Activated effector memory CD4-positive, alpha-beta T cell treated with anti-CD3 and anti-CD28 coated beads, Interleukin-2, amount 50 U/mL, for 16 hours (primary cell): ENCODE measurements around the gene BICD2.
A peak's percentile ranks its signal among the peaks of the same experiment; 100 is the strongest.
"Not testable (repeated sequence)": the region's sequence is repeated elsewhere in the genome, so short reads cannot be mapped to it uniquely, and the experiment has no call there.

Source experiments
- DNase-seq: peaks from one replicate; pipeline ENCODE4 v3.0.0-alpha.2; 2020

The BICD2 gene

DNA sequence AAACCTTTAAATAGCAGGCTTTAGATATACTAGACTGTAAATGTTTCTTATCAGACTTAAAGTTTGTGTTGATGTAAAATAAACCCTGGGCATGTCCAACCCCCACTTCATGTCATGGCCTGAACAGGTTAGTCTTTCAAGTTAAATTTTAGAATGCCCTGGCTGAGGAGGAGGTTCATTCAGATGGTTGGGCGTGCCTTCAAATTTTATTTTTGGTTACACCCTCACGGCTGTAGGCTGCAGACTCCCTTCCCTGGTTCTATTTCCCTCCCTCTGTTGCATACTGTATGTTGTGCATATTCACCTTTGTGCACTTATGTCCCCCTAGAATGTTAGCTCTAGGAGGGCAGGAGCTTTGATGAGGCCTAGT is 5.3 kb upstream of the BICD2 start:
- DNase-seq: no peak

DNA sequence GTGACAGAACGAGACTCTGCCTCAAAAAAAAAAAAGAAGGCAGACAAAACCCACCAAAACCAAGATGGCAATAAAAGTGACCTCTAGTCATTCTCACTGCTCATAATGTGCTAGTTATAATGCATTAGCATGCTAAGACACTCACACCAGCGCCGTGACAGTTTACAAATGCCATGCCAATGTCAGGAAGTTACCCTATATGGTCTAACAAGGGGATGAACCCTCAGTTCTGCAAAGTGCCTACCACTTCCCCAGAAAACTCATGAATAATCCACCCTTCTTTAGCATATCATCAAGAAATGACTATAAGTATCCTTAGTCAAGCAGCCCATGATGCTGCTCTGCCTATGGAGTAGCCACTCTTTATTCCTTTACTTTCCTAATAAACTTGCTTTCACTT is 4.7 kb upstream of the BICD2 start:
- DNase-seq: no peak

DNA sequence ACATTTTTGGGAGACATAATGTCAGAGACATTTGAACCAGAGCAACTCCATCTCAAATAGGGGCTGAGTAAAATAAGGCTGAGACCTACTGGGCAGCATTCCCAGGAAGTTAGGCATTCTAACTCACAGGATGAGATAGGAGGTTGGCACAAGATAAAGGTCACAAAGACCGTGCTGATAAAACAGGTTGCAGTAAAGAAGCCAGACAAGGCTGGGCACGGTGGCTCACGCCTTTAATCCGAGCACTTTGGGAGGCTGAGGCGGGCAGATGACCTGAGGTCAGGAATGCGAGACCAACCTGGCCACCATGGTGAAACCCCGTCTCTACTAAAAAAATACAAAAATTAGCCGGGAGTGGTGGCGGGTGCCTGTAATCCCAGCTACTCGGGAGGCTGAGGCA is 4.2 kb upstream of the BICD2 start:
- DNase-seq: not testable (repeated sequence)

DNA sequence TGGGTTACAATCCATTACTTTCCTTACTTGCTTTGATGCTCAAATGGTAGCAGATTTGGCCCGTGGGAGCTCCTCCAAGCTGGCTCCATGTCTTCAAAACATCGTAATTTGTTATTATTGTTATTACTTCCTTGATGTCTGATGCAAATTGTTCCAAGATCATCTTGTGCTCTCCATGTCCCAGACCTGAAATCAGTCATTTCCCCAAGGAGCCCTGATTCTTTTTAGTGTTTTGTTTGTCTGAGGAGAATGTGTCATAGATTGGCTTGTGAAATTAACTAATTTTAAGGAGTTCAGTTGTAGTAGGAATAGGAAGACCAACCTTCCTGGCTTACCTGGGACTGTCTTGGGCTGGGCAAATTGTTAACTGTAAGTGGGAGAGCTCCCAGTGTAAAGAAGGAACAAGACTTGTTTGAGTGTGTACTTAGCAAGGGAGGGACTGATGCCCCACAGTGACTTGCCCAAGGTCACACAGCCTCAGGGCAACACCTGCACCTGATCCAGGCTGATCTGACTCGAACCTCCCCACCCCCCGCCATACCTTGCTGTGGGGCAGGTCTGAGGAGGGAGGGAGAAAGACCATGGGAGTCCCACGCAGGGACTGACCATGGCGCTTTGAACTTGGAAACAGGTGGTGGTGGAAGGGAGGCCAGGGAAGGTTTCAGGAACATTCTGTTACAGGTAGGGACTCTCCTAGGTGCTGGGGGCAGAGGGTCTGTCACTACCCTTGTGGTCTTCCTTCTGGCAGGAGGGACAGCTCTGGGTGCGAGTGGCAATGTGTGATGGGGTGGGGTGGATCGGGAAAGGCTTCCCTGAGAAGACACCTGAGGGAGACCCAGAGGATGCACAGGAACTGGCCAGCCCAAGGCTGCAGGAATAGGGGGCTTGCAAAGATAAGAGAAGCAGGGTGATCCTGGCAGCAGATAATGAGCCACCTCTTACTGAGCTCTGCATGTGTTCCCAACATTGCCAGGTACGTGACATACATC is 2.7 kb upstream of the BICD2 start:
- no peak for DNase-seq

DNA sequence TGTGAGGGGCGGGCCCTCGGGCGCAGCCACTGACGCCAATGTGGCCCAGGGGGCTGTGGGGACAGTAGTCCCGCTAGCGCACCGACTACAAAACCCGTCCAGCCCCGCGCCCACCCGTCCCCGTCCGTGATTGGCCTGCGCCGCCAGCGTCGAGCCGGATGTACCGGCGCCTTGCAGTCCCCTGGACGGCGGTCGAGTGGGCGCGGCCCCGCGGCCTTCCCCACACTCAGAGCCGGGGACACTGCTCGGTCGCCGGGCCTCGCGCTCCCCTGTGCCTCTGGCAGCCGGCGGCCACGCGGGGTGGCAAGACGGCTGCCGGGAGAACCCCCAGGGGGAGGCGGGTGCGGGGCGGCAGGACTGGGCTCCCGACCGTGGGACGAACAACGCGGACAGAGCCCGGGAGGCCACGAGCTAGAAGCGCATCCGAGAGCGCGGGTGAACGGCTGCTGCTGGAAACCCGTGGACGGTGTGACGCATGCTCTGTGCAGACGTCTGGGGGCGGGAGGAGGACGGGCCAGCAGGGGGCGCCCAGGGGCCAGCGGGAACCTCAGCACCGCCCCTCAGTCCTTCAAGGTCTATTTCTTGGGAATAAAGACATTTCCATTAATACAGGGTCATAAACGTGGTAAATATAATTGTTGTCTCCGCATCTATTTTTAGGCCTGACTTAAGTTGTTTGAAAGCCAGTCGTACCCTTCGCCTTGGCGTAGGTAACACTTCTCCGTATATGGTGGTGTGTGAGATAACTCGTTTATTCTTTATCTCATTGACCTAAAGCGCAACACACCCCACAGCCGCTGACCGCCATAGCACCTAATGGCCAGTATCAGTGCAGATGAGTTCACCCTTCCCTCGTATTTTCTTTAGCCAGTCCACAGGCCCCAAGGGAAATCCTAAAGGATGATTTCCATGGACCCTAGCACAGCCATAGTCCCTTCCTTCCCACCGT is 629 bp upstream of the BICD2 start:
- DNase-seq: peak; percentile 99

DNA sequence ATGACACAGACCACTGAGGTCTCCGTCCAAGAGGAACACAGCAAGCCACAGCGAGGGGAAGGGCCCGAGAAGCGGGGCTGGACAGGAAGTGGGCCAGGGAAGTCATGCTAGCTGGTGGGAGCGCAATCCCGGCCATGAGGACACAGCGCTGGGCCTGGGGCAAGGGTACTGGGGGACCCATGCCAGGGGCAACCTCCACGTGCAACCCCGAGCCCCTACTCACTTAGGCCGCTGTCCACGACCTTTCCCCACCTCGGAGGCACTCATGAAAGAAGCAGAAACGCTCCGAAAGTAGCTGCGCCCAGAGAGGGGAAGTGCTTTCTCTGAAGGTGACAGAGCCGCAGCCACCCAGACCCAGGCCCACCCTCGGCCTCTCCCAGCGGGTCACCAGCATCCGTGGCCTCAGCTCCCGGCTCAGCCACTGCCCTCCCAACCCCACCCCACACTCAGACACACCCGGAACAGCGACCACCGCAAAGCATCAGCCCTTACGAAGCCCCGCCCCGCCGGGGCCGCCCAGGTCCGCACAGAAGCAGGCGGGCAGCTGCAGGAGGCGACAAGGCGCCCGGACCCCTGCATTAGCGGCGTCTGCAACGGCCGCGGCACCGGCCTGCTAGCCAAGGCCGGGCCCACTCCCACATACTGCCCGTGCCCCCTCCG is 782 bp downstream of the BICD2 start:
- peak; percentile 74 for DNase-seq

DNA sequence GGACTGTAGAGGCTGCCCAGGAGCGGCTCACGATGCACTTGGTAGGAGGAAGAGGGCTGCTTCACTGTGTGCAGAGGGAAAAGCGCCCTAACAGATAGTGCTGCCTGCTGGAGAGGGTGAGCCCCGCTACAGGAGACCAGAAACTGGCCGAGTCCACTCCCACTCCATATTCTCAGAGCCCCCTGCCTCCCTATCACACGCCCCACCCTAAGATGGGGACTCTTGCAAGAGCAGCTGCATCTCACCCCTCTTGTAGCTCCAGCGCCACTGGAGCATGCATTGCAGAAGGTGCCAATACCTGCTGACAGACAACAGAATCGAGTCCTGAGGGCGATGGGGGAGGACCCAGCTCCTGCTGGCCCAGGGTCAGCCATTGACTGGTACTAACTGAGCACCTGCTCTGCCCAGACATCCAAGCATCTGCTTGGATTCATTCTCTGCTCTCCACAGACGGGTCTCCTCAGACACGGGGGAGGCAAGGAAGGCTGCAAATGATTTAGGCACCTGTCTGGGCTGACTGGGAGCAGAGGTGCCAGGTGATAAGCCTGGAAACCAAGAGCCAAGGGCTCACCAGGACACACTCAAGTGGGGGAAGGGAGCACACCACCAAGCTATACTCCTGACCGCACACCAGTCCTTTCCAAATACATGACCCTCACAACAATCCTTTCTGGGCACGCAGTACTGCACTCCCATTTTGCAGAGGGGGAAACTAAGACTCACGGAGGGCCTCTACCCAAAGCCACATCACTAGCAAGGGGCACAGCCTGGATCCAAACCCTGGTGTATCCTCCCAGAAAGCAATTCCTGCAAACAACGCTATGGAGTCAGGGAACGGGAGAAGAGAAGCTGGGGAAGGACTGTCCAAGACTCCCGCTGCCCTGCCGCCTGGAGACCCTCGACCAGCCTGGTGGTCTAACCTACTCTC is 1.6 kb downstream of the BICD2 start:
- DNase-seq: peak; percentile 64

DNA sequence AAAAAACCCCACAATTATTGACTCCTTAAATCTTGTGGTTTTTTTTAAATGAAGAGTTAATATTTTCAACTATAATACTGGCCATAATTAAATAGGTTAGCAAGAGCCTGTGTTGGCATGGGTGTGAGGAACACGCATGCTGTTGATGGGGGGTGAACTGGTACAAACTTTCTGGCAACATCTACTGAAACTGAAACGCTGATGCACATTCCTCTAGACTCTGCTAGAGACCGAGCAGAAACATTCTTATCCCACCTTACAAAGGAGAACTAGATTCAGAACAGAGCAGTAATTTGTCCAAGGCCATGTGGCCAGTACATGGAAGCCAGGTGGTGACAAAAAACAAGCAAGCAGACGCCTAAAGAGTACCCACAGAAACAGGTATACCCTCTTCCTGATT is 2.4 kb downstream of the BICD2 start:
- DNase-seq: no peak

DNA sequence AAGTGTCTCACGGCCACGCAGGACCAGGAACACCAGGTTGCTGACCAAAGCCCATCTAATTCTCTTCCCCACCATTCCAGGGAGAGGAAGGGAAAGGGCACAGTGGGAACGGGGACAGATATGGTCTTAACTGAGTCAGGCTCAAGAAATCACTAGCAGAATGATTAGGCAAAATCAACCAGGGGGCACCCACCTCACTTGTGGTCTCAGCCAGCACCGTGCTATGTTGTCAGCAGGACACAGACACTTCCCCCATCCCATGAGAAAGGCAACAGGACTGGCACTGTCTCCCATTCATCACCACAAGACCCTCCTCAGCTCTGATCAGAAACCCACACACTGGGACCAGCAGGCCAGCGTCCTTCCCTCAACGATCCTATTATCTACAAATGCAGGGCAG is 2.9 kb downstream of the BICD2 start:
- no peak for DNase-seq

DNA sequence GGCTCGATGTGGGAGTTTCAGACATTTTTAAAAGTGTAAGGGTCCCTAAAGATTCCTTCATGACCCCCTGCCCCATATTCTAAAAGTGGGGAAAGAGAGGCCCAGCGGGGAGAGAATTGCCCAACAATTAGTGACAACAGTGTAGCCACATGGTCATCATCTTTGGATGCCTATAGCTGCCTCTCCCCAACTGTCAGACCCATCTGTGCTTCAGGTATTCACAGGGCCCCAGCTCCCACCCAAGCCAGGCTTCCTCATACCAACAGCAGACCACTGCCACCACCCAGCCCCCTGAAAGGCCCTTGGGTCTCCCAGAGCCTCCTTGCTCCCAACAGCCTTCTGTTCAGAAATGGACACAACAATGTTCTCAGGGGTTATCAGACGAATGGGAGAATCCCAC is 4.1 kb downstream of the BICD2 start:
- DNase-seq: no peak

DNA sequence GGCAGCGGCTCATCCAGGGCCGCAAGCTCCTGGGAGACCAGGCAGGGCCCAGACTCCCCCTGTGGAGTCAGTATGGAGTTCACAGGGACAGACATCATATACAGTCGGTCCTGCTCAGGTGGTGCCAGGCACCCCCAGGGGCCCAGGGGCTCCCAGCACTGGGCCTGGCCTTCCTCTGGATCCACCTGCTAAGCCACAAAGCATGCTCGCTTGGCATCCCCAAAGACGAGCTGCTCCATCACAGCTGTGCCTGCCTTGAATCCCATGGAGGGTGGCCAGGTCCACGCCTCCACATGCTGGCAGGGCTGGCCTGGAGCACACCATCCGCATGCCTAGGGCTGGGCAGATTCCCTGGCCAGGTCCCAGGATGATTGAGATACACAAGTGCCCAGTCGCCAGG is 4.6 kb downstream of the BICD2 start:
- no peak for DNase-seq

DNA sequence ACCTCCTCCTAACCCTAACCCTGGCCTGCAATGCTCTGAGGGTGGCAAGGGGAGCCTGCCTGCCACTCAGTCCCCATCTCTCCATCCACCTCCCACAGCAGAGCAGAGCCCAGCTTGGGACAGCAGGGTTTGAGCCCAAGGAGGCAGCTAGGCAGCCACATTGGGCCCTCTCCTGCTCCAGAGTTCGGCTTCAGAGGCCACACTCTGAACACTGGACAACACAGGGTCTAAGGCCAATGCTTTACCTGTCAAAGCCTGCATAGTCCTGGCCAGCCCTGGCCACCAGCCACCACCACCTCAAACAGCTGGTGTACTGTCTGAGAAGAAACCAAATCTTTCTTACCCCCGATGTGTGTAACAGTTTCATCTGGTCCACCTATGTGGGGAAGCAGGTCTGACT is 5.2 kb downstream of the BICD2 start:
- no peak for DNase-seq

DNA sequence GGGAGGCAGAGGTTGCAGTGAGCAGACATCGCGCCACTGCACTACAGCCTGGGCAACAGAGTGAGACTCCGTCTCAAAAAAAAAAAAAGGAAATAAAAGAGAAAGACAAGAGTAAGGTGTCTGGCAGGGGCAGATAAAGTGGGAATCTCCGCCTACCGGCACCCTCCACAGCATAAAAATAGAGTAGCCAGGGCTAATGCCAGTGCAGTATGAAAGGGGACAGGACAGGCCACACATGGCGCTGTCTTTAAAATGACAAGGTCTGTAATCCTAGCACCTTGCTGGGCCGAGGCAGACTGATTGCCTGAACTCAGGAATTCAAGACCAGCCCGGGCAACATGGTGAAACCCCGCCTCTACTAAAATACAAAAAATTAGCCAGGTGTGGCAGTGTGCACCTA is 7.8 kb downstream of the BICD2 start:
- no peak for DNase-seq

DNA sequence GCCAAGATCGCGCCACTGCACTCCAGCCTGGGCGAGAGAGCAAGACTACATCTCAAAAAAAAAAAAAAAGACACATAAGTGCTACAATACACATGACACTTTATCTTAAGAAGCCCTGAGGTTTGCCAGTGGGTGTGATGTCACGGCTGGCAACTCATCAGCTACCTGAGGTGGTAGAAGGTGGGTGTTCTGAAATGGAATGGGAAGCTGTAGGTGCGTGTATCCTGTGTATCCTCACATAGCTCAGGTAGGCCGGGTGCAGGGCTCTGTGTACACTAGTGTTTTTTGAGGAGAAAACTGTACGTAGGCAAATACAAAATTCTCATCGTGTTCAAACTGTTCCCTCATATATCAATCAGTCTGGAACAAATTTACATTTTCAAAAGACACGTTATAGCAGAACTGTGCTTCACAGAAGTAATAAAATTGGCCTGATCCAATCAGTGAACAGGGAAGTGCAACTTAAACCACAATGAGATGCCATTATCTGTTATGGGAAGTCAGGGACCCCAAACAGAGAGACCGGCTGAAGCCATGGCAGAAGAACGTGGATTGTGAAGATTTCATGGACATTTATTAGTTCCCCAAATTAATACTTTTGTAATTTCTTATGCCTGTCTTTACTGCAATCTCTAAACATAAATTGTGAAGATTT is 10.4 kb downstream of the BICD2 start:
- DNase-seq: no peak

DNA sequence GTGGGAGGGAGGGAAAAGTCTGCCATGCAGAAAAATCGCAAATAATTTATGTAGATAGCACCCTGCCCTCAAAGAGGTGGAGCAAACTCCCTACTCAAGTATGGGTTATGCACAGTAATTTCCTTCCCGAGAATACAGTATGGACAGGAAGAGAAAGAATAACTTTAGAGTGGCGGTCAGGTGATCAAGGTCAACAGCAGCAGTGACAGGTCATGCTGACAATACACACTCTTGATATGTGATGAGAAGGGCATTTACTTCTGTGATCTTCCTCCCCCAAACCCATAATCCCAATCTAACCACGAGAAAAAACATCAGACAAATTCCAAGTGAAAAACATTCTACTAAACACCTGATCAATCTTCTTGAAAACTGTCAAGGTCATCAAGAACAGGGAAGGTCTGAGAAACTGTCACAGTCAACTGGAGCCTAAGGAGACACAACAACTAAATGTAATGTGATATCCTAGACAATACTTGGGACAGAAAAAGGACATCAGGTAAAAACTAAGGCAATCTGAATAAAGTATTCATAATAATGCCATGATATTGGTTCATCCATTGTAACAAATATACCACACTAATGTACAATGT is 11.7 kb downstream of the BICD2 start:
- no peak for DNase-seq

DNA sequence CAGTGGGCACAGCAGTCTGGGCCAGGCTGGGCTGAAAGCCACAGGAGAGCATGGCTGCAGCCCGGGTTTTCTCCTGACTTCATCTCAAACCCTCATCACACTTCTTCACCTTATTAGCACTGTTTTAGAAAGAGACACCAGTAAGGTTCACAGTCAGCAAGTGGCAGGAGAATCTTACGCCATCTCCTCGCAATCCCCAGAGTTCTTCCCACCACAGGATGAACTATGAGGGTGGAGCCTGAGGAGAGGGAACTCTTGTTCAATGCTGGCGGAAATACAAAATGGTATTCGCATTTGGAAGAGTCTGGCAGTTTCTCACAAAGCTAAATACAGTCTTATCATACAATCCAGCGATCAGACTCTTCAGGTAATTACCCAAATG is 14.7 kb downstream of the BICD2 start:
- peak; percentile 16 for DNase-seq

DNA sequence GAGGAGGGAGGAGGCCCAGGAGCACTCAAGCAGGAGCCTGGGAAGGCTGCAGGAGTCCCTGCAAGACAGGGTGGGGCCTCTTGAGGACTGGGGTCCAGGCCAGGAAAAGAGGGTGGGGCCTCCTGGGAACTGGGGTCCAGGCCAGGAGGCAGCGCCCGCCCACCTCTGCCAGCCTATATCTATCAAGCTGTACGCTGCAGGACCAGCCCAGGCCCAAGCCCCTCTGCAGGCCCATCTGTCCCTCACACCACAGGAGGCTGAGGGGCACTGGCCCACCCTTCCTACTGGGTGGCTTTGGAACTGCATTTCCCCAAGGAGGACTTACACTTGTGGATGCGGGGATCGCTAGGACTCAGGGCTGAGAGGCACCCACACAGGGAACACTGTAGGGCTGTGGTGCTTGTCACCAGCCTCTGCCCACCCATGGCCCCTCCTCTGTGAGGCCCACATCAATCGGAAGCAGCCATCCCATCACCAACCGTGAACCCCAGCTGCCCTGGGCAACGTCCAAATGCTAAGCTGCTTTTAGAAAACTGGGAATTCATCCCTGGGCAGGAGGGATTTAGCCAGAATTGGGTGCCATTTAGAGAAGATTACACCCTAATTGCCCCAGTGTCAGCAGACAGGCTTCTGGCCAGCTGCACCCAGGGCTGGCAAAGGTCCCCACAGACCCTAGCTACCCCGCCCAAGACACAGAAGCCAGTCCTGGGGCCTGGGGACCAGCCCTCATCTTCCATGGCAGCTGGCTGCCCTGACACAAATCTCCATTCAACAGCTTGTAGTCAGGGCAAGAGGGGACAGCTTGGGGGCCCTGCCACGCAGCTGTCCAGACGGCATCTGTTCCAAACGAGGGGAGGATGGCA is 15.3 kb downstream of the BICD2 start:
- peak; percentile 56 for DNase-seq

DNA sequence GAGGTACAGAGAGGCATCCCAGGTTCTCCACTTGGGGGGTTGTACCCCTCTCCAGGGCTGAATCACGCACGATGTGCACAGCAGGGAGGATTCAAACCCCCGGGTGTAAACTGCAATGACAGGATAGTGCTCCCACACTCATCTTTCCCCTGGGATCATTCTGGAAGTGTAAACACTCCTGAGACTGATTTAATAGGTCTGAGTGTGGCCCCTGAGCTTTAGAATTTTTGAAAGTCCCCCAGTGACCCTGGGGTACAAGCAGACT is 16.5 kb downstream of the BICD2 start:
- no peak for DNase-seq

DNA sequence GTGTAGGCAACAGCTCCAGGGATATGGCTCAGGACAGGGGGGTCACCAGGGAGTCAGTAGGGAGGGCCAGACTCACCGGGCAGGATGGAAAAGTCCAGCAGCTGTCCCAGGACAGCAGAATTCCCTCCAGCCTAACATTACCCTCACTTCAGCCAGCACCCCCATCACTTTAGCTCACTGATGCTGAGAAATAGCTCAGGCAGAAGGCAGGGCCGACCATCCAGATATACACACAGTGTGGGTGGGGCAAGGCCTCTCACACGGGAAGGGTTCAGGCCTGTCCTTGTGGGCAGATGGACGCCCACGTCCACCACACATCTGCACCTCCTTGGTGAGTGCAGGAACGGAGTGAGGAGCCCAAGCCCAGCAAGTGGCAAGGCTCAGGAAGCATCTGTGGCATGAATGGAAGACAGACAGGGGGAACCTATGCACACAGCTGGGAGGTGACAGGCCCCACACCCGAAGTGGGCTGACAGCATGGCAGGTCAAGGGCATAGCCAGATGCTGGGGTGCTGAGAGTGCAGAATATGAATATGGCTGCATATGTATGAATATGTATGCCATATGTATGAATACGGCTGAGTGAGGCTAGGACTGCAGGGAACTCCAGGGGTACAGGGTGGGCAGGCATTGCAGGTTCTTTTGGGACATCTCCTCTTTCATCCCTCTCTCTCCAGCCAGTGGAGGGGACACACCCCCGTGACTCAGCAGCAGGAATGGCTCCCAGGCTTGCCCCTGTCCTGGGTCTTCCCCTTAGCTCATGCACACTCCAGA is 17.0 kb downstream of the BICD2 start:
- peak; percentile 53 for DNase-seq
